ENCODE data around the gene ABHD2. TPM values are rescaled to one million over a fixed set of nuclear protein-coding genes. Genes with fewer than 3 reads are reported as not detected.

The ABHD2 gene
- total RNA-seq, 1 donor from 2014 or later, result 202 TPM

- peak; percentile 70 for DNase-seq
Measured at GRCh38 chr15:89125088-89125826, 37.0 kb downstream of the ABHD2 start.

GRCh38 chr15:89126009-89126408 lies 37.8 kb downstream of the ABHD2 start:
- intact Hi-C loops (cut with DNase I), result no loop called here
- DNase-seq, result no peak
- Histone ChIP-seq H3K4me3 (no peak overlapping the region), H3K4me1 (peaks cover 19% of the 10 kb centered on the region), H3K27ac (peak overlapping the region; percentile 64), H3K27me3 (ENCODE audit: low read depth) (no peaks in the 10 kb centered on the region), H3K9me3 (no peaks in the 10 kb centered on the region), H3K36me3 (peaks cover 41% of the 10 kb centered on the region)
- ATAC-seq, result no peak
- no peak for TF ChIP-seq CTCF (IDR thresholded peaks at IDR 0.05)

More at GRCh38 chr15:89125088-89125826, 37.0 kb downstream of the ABHD2 start:
- Histone ChIP-seq H3K36me3 (peaks cover 44% of the 10 kb centered on the region), H3K4me3 (no peak overlapping the region), H3K27me3 (ENCODE audit: low read depth) (no peaks in the 10 kb centered on the region), H3K27ac (peak overlapping the region; percentile 64), H3K9me3 (no peaks in the 10 kb centered on the region), H3K4me1 (peaks cover 20% of the 10 kb centered on the region)
- no peak for TF ChIP-seq CTCF (IDR thresholded peaks at IDR 0.05)
- ATAC-seq, result peak; percentile 64 to 81
- intact Hi-C loops (cut with DNase I), result no loop called here

GRCh38 chr15:89127054-89127702 lies 38.9 kb downstream of the ABHD2 start:
- DNase-seq, result no peak
- intact Hi-C loops (cut with DNase I), result no loop called here
- H3K36me3 ChIP-seq, result peaks cover 34% of the 10 kb centered on the region

GRCh38 chr15:89128320-89129122 lies 40.3 kb downstream of the ABHD2 start:
- H3K36me3 ChIP-seq, result peaks cover 22% of the 10 kb centered on the region
- H3K27me3 ChIP-seq (ENCODE audit: low read depth), result no peaks in the 10 kb centered on the region
- H3K27ac ChIP-seq, result peak overlapping the region; percentile 53
- no peak for TF ChIP-seq CTCF (IDR thresholded peaks at IDR 0.05)
- intact Hi-C loops (cut with DNase I), result no loop called here
- ATAC-seq, result peak in 1 of 2 donors; percentile 26
- H3K4me3 ChIP-seq, result no peak overlapping the region
- no peaks in the 10 kb centered on the region for H3K9me3 ChIP-seq
- DNase-seq, result no peak
- H3K4me1 ChIP-seq, result peaks cover 40% of the 10 kb centered on the region

More at GRCh38 chr15:89127054-89127702, 38.9 kb downstream of the ABHD2 start:
- TF ChIP-seq CTCF (IDR thresholded peaks at IDR 0.05), result no peak
- H3K27me3 ChIP-seq (ENCODE audit: low read depth), result no peaks in the 10 kb centered on the region
- ATAC-seq, result no peak
- H3K4me3 ChIP-seq, result no peak overlapping the region
- H3K4me1 ChIP-seq, result peaks cover 27% of the 10 kb centered on the region
- no peaks in the 10 kb centered on the region for H3K9me3 ChIP-seq
- peak overlapping the region; percentile 64 for H3K27ac ChIP-seq

GRCh38 chr15:89129123-89129815 lies 41.0 kb downstream of the ABHD2 start:
- DNase-seq (peak; percentile 65), ATAC-seq (peak; percentile 23 to 38)
- peak overlapping the region; percentile 53 for H3K27ac ChIP-seq
- peak; percentile 66 for TF ChIP-seq CTCF (IDR thresholded peaks at IDR 0.05)
- intact Hi-C loops (cut with DNase I), result no loop called here
- peaks cover 41% of the 10 kb centered on the region for H3K4me1 ChIP-seq
- H3K27me3 ChIP-seq (ENCODE audit: low read depth), result no peaks in the 10 kb centered on the region
- no peak overlapping the region for H3K4me3 ChIP-seq
- no peaks in the 10 kb centered on the region for H3K9me3 ChIP-seq
- peaks cover 22% of the 10 kb centered on the region for H3K36me3 ChIP-seq
